H1 (cell line): ENCODE measurements around the gene CACNG8. TPM values are rescaled to one million over a fixed set of nuclear protein-coding genes. Genes with fewer than 3 reads are reported as not detected.

Experiments used
- CTCF ChIA-PET: fragments of 300-600 bp; sonication (Branson Sonifier 250); formaldehyde crosslinking; loops from one replicate; lab custom pipeline; 2021; ENCODE audit not compliant: partially characterized antibody; lab: Charles Lee
- POLR2A ChIA-PET: fragments of 300-600 bp; sonication (Branson Sonifier 250); formaldehyde crosslinking; loops from one replicate; lab custom pipeline; 2021; ENCODE audit warnings: inconsistent platforms; ENCODE audit not compliant: partially characterized antibody; lab: Charles Lee
- DNase-seq, 2 experiments: peaks; one replicate each; pipeline versions ENCODE4 v3.0.0 to v3.0.0-alpha.2; 2010 to 2022; ENCODE audit warnings: low spot score in 2 of 2, low read depth in 1 of 2, mixed read lengths in 1 of 2
- FAIRE-seq: peaks from 2 replicates; lab custom pipeline; 2011; peaks lifted over from hg19 to GRCh38; lab: Jason Lieb, UNC
- H2AFZ ChIP-seq: 2 replicates; pipeline ENCODE4 v1.8.1; 2012; ENCODE audit warnings: low read length, inconsistent platforms
- H2AK5ac ChIP-seq: 2 replicates; pipeline ENCODE4 v1.6.1; 2013; ENCODE audit warnings: low read depth, low read length
- H2BK120ac ChIP-seq: replicated peaks from 2 replicates; pipeline ENCODE3; 2013; ENCODE audit warnings: low read depth, low read length, inconsistent platforms
- H2BK12ac ChIP-seq: 2 replicates; pipeline ENCODE4 v1.6.1; 2013; ENCODE audit warnings: low read depth, low read length
- H2BK15ac ChIP-seq: 2 replicates; pipeline ENCODE4 v1.6.1; 2013; ENCODE audit warnings: low read length
- H2BK20ac ChIP-seq: 2 replicates; pipeline ENCODE4 v1.6.1; 2013; ENCODE audit warnings: low read length
- H2BK5ac ChIP-seq: 2 replicates; pipeline ENCODE4 v1.6.1; 2013; ENCODE audit warnings: low read depth, low read length
- H3K14ac ChIP-seq: 2 replicates; pipeline ENCODE4 v1.6.1; 2013; ENCODE audit warnings: inconsistent platforms; ENCODE audit not compliant: insufficient read length
- H3K18ac ChIP-seq: 2 replicates; pipeline ENCODE4 v1.6.1; 2013; ENCODE audit warnings: low read length; ENCODE audit errors: extremely low read depth
- H3K23ac ChIP-seq: 2 replicates; pipeline ENCODE4 v1.6.1; 2013; ENCODE audit warnings: inconsistent platforms; ENCODE audit not compliant: insufficient read length
- H3K23me2 ChIP-seq: 2 replicates; pipeline ENCODE4 v1.6.1; 2013; ENCODE audit warnings: low read depth, low read length
- H3K27ac ChIP-seq: 2 replicates; pipeline ENCODE4 v1.6.1; 2011; ENCODE audit warnings: low read depth, low read length, inconsistent platforms
- H3K27me3 ChIP-seq, 4 experiments: replicated peaks in 1 of 4; 1 replicate in 1 of 4; 2 replicates in 3 of 4; pipeline versions ENCODE4 v1.6.1 to v1.8.1; 2011 to 2013; ENCODE audit warnings: low read length in 3 of 4, mild to moderate bottlenecking in 3 of 4, inconsistent platforms in 2 of 4, mixed read lengths in 2 of 4, moderate library complexity in 1 of 4; ENCODE audit not compliant: control insufficient read depth in 3 of 4, insufficient read depth in 3 of 4; ENCODE audit errors: extremely low read depth in 1 of 4
- H3K36me3 ChIP-seq, 4 experiments: 2 replicates each; pipeline versions ENCODE4 v1.6.1 to v1.8.1; 2011 to 2013; ENCODE audit warnings: mild to moderate bottlenecking in 4 of 4, low read length in 3 of 4, moderate library complexity in 2 of 4, control low read depth in 1 of 4, inconsistent platforms in 1 of 4; ENCODE audit not compliant: insufficient read depth in 4 of 4, control insufficient read depth in 2 of 4
- H3K4ac ChIP-seq: replicated peaks from 2 replicates; pipeline ENCODE3; 2013; ENCODE audit warnings: low read length, low read depth, mixed read lengths, inconsistent platforms; ENCODE audit not compliant: insufficient read length
- H3K4me1 ChIP-seq, 4 experiments: replicated peaks in 1 of 4; 1 replicate in 1 of 4; 2 replicates in 3 of 4; pipeline versions ENCODE4 v1.6.1 to v1.8.1; 2011 to 2013; ENCODE audit warnings: low read length in 3 of 4, inconsistent platforms in 2 of 4, mixed read lengths in 1 of 4; ENCODE audit not compliant: insufficient read depth in 4 of 4, control insufficient read depth in 3 of 4
- H3K4me2 ChIP-seq, 2 experiments: 2 replicates each; pipeline versions ENCODE4 v1.6.1 to v1.8.1; 2011 to 2013; ENCODE audit warnings: low read depth in 2 of 2, low read length in 2 of 2, control low read depth in 1 of 2, inconsistent platforms in 1 of 2, mild to moderate bottlenecking in 1 of 2; ENCODE audit not compliant: insufficient read depth in 1 of 2
- H3K4me3 ChIP-seq, 4 experiments: fragments of 200-600, 300-600 bp in 1 of 4; sonication (generic), shearing (Covaris generic), sonication (Bioruptor Twin) in 1 of 4; 2 replicates each; pipeline versions ENCODE4 v1.5.1 to v1.8.1; 2011 to 2016; ENCODE audit warnings: low read length in 4 of 4, low read depth in 3 of 4, control low read depth in 2 of 4, inconsistent platforms in 2 of 4, mild to moderate bottlenecking in 2 of 4, mixed read lengths in 1 of 4, moderate library complexity in 1 of 4; ENCODE audit not compliant: insufficient read depth in 2 of 4; ENCODE audit errors: extremely low read depth in 1 of 4
- H3K56ac ChIP-seq: replicated peaks from 2 replicates; pipeline ENCODE3; 2013; ENCODE audit warnings: low read depth, mild to moderate bottlenecking, mixed read lengths, low read length, inconsistent platforms; ENCODE audit not compliant: insufficient read length
- H3K79me1 ChIP-seq: 2 replicates; pipeline ENCODE4 v1.6.1; 2013; ENCODE audit warnings: low read depth, low read length, control low read depth
- H3K79me2 ChIP-seq, 2 experiments: 2 replicates each; pipeline versions ENCODE4 v1.6.1 to v1.8.1; 2012 to 2013; ENCODE audit warnings: low read length in 2 of 2, mild to moderate bottlenecking in 2 of 2, inconsistent platforms in 1 of 2; ENCODE audit not compliant: insufficient read depth in 2 of 2, control insufficient read depth in 1 of 2
- H3K9ac ChIP-seq, 4 experiments: replicated peaks in 1 of 4; 1 replicate in 1 of 4; 2 replicates in 3 of 4; pipeline versions ENCODE4 v1.6.1 to v1.8.1; 2011 to 2013; ENCODE audit warnings: low read depth in 3 of 4, low read length in 3 of 4, control low read depth in 2 of 4, mild to moderate bottlenecking in 2 of 4, moderate library complexity in 2 of 4, inconsistent platforms in 1 of 4; ENCODE audit errors: extremely low read depth in 1 of 4
- H3K9me3 ChIP-seq, 2 experiments: 2 replicates each; pipeline versions ENCODE4 v1.6.1 to v1.8.1; 2012 to 2013; ENCODE audit warnings: mild to moderate bottlenecking in 2 of 2, moderate library complexity in 2 of 2, control low read depth in 1 of 2, inconsistent platforms in 1 of 2, low read depth in 1 of 2, low read length in 1 of 2, mixed read lengths in 1 of 2; ENCODE audit not compliant: insufficient read depth in 2 of 2
- H4K20me1 ChIP-seq, 2 experiments: replicated peaks in 1 of 2; 2 replicates each; pipeline versions ENCODE3 to v1.8.1; 2011 to 2013; ENCODE audit warnings: inconsistent platforms in 2 of 2, low read length in 2 of 2, mild to moderate bottlenecking in 1 of 2; ENCODE audit not compliant: insufficient read depth in 2 of 2, control insufficient read depth in 1 of 2
- H4K5ac ChIP-seq: 2 replicates; pipeline ENCODE4 v1.6.1; 2013; ENCODE audit warnings: low read length, low read depth, mixed read lengths, inconsistent platforms; ENCODE audit not compliant: insufficient read length
- H4K8ac ChIP-seq: 2 replicates; pipeline ENCODE4 v1.8.0; 2013; ENCODE audit warnings: mild to moderate bottlenecking, moderate library complexity, low read length, inconsistent platforms; ENCODE audit not compliant: insufficient read depth; ENCODE audit errors: extremely low read depth
- H4K91ac ChIP-seq: replicated peaks from 2 replicates; pipeline ENCODE3; 2013; ENCODE audit warnings: low read length, mixed read lengths, inconsistent platforms; ENCODE audit not compliant: insufficient read length
- BCL11A ChIP-seq, 2 experiments: IDR thresholded peaks; one replicate each; pipeline ENCODE4 v1.6.1; 2011; ENCODE audit warnings: low read depth in 2 of 2, low read length in 2 of 2, mild to moderate bottlenecking in 2 of 2
- CBX8 ChIP-seq: fragments of 300-800, 300-1000 bp; sonication (generic); IDR thresholded peaks from 2 replicates; pipeline ENCODE4 v1.7.1; 2016; ENCODE audit warnings: low read depth, low read length, borderline replicate concordance
- CHD2 ChIP-seq: IDR thresholded peaks from 2 replicates; pipeline ENCODE4 v1.6.1; 2012; ENCODE audit warnings: low read length, improper control_type of control experiment
- E2F6 ChIP-seq: IDR thresholded peaks from 2 replicates; pipeline ENCODE4 v1.6.1; 2012; ENCODE audit warnings: inconsistent platforms
- HDAC2 ChIP-seq, 2 experiments: fragments of 300-600 bp in 1 of 2; sonication (generic) in 1 of 2; IDR thresholded peaks; 2 replicates each; pipeline ENCODE4 v1.6.1; 2011 to 2012; ENCODE audit warnings: low read depth in 2 of 2, low read length in 2 of 2, mild to moderate bottlenecking in 2 of 2, moderate library complexity in 2 of 2, borderline replicate concordance in 1 of 2, inconsistent platforms in 1 of 2
- SIN3A ChIP-seq, 2 experiments: IDR thresholded peaks in 1 of 2; conservative IDR thresholded peaks in 1 of 2; 2 replicates each; pipeline ENCODE4 v1.6.1; 2011 to 2012; ENCODE audit warnings: low read length in 2 of 2, improper control_type of control experiment in 1 of 2, low read depth in 1 of 2, mild to moderate bottlenecking in 1 of 2
- SRF ChIP-seq: IDR thresholded peaks from 2 replicates; pipeline ENCODE4 v1.6.1; 2011; ENCODE audit warnings: mild to moderate bottlenecking, low read depth, low read length, moderate library complexity
- TBP ChIP-seq: IDR thresholded peaks from 2 replicates; pipeline ENCODE4 v1.6.1; 2011; ENCODE audit warnings: low read depth, low read length, improper control_type of control experiment
- YY1 ChIP-seq: IDR thresholded peaks from 2 replicates; pipeline ENCODE4 v1.6.1; 2011; ENCODE audit warnings: low read depth, mild to moderate bottlenecking, low read length
- WGBS, 2 experiments: shearing (Covaris generic) in 1 of 2; methylation state at CpG; one replicate each; pipeline versions ENCODE4 v1.1.6 to v1.1.7; 2013 to 2015; ENCODE audit warnings: low lambda C conversion rate in 2 of 2, mixed read lengths in 2 of 2, inconsistent platforms in 1 of 2, low coverage in 1 of 2, missing lambda C conversion rate in 1 of 2; ENCODE audit not compliant: insufficient replicate concordance in 2 of 2, insufficient coverage in 1 of 2, insufficient read length in 1 of 2; ENCODE audit errors: extremely low coverage in 1 of 2, missing lambda C conversion rate in 1 of 2; 5-methylcytosine and 5-hydroxymethylcytosine counted together
- polyA plus RNA-seq, 7 experiments: library from polyadenylated mRNA; depleted of rRNA in 3 of 7; stranded (reverse) in 5 of 7; unstranded in 2 of 7; fragments of >200 nt in 5 of 7; fragments of 200-250 nt in 2 of 7; gene quantifications; 1 replicate in 5 of 7; 2 replicates in 1 of 7; 4 replicates in 1 of 7; pipeline versions ENCODE4 v1.2.1 to v1.2.3, GENCODE V29; 2011 to 2013; ENCODE audit warnings: missing spikeins in 2 of 7, mixed read lengths in 2 of 7
- total RNA-seq: library from RNA; stranded (reverse); fragmentation: NEBNext Ultra II Directional; extraction: Animal tissue kit (Norgen Biotek cat#: 25700); gene quantifications from 2 replicates; pipeline ENCODE4 v1.2.1, GENCODE V29; 2021
- TF ChIP-seq, protein P1 (sequence below), 3 experiments: IDR thresholded peaks; 1 replicate in 2 of 3; 2 replicates in 1 of 3; pipeline versions ENCODE4 v1.5.1 to v1.6.1; 2011; ENCODE audit warnings: low read length in 3 of 3, mild to moderate bottlenecking in 3 of 3, inconsistent platforms in 2 of 3, low read depth in 1 of 3, moderate library complexity in 1 of 3; ENCODE audit not compliant: insufficient read depth in 1 of 3; ENCODE audit errors: control extremely low read depth in 1 of 3

The CACNG8 gene
- total and polyA plus RNA-seq, 2 of the 8 experiments (the other 6 are each of a cell fraction or from before 2014, with no cell fraction given): 0.41 to 4.5 TPM

DNA sequence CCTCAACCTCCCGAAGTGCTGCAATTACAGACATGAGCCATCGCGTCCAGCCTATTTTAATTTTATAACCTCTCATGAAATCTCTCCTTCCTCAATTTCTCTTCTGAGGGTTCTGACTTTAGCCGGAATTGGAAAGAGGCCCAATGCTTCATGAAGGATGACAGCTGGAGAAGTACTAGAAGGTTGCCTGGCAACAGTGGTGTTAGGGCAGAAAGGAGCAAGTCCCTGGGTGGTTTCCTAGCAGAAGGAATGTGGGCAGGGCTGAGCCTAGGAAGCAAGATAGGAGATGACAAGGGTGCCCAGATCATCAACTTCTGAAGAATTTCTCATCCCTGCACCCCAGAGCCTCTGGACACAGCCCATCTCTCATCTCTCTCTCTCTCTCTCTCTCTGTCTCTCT lies 54.5 kb downstream of the CACNG8 start:
- no peak overlapping the region for H3K27ac ChIP-seq
- no peaks in the 10 kb centered on the region for H3K36me3 ChIP-seq
- CTCF ChIA-PET: interaction anchor here (0.6 to 4.9 kb wide), 9 partner anchors 13 to 412 kb away, joined by 3 to 36 read pairs (median 4); no protein-coding TSS in a partner anchor
- TF ChIP-seq SIN3A (conservative IDR thresholded peaks at IDR 0.05 in 1 of 2, IDR thresholded peaks at IDR 0.05 in 1 of 2; ENCODE audit: low read depth in 1 of 2, low read length in 2 of 2) (no peak), HDAC2 (IDR thresholded peaks at IDR 0.05; ENCODE audit: borderline replicate concordance in 1 of 2, low read depth in 2 of 2, low read length in 2 of 2) (no peak), E2F6 (no peak), BCL11A (IDR thresholded peaks at IDR 0.05; ENCODE audit: low read depth in 2 of 2, low read length in 2 of 2) (no peak), TBP (no peak), SRF (no peak), CHD2 (no peak), CBX8 (no peak), YY1 (no peak)
- TF ChIP-seq, protein P1, sequence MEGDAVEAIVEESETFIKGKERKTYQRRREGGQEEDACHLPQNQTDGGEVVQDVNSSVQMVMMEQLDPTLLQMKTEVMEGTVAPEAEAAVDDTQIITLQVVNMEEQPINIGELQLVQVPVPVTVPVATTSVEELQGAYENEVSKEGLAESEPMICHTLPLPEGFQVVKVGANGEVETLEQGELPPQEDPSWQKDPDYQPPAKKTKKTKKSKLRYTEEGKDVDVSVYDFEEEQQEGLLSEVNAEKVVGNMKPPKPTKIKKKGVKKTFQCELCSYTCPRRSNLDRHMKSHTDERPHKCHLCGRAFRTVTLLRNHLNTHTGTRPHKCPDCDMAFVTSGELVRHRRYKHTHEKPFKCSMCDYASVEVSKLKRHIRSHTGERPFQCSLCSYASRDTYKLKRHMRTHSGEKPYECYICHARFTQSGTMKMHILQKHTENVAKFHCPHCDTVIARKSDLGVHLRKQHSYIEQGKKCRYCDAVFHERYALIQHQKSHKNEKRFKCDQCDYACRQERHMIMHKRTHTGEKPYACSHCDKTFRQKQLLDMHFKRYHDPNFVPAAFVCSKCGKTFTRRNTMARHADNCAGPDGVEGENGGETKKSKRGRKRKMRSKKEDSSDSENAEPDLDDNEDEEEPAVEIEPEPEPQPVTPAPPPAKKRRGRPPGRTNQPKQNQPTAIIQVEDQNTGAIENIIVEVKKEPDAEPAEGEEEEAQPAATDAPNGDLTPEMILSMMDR (IDR thresholded peaks at IDR 0.05; ENCODE audit: control extremely low read depth in 1 of 3, insufficient read depth in 1 of 3, low read depth in 1 of 3, low read length in 3 of 3): no peak

More for the DNA sequence above, 54.5 kb downstream of the CACNG8 start:
- H3K23ac ChIP-seq: no peak overlapping the region
- H2BK15ac ChIP-seq: no peak overlapping the region
- no peak overlapping the region for H2BK120ac ChIP-seq
- H4K5ac ChIP-seq: no peak overlapping the region
- H4K20me1 ChIP-seq: no peaks in the 10 kb centered on the region
- no peak overlapping the region for H3K4ac ChIP-seq
- peaks cover 0 to 10% (median 2%) of the 10 kb centered on the region in 4 experiments; a peak in 3 of 7 replicates for H3K4me1 ChIP-seq
- 92% methylated on average over 4 of the region's 4 CpGs; no CpG with 5 or more reads in 1 of the 2 experiments for WGBS, 2 experiments
- no peaks in the 10 kb centered on the region for H3K79me2 ChIP-seq
- H3K79me1 ChIP-seq: no peaks in the 10 kb centered on the region
- no peak overlapping the region for H2BK20ac ChIP-seq
- FAIRE-seq (no peak), DNase-seq (no peak)
- no peak overlapping the region for H3K18ac ChIP-seq
- H3K14ac ChIP-seq: no peak overlapping the region
- no peak overlapping the region for H3K9ac ChIP-seq
- H3K9me3 ChIP-seq: no peaks in the 10 kb centered on the region
- no peak overlapping the region for H2AFZ ChIP-seq
- H3K56ac ChIP-seq: no peak overlapping the region
- H3K4me3 ChIP-seq: no peak overlapping the region
- no peaks in the 10 kb centered on the region for H3K27me3 ChIP-seq
- H4K8ac ChIP-seq: no peak overlapping the region
- H2AK5ac ChIP-seq: no peak overlapping the region
- H3K23me2 ChIP-seq: no peaks in the 10 kb centered on the region
- POLR2A ChIA-PET: interaction anchor here (0.6 to 1.6 kb wide), 7 partner anchors 23 to 140 kb away, joined by 3 to 5 read pairs (median 4); no protein-coding TSS in a partner anchor
- no peak overlapping the region for H4K91ac ChIP-seq
- H2BK5ac ChIP-seq: no peak overlapping the region
- no peak overlapping the region for H2BK12ac ChIP-seq
- no peak overlapping the region for H3K4me2 ChIP-seq
